ENCODE results near the gene CBX2. TPM values are rescaled to one million over a fixed set of nuclear protein-coding genes. Genes with fewer than 3 reads are reported as not detected.

The CBX2 gene
- total RNA-seq, 1 experiment from 2014 or later, result 28.3 TPM

DNA sequence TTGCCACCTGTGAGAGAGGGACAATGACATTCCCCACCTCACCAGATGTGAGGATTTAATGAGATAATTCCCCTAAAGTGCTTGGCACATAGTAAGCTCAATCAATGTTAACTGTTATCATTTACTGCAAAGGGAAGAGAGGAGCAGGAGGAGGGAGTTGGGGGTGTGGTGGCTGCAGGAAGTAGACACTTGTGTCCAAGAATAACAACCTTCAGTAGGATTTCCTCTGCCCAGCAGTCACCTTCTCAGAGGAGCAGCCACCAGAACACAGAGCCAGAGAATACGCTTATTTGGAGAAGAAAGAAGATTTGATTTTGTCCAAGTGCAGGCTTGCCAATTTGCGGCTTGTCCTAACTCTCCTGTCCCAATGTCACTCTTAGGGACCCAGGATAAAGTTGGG, 51.1 kb downstream of the CBX2 start:
- Histone ChIP-seq H3K79me2 (ENCODE audit: insufficient read depth, low read length) (peaks cover 9% of the 10 kb centered on the region), H3K9me2 (ENCODE audit: insufficient read depth) (no peaks in the 10 kb centered on the region), H3K36me3 (ENCODE audit: control insufficient read depth in 1 of 2, insufficient read depth in 2 of 2, low read length in 2 of 2) (peaks cover 5% of the 10 kb centered on the region in 2 experiments; a peak in 2 of 4 replicates), H3K4me3 (replicated peaks in 1 of 2; ENCODE audit: low read depth in 1 of 2, low read length in 2 of 2) (no peak overlapping the region), H4K20me1 (ENCODE audit: insufficient read depth) (no peaks in the 10 kb centered on the region; the same call in 1 of the 2 replicates), H2AFZ (ENCODE audit: low read depth, low read length, poor library complexity, severe bottlenecking) (no peak overlapping the region), H3K27me3 (ENCODE audit: insufficient read depth, low read length) (no peaks in the 10 kb centered on the region), H3K9ac (ENCODE audit: low read length) (no peak overlapping the region), H3K9me3 (ENCODE audit: control insufficient read depth in 1 of 2, insufficient read depth in 1 of 2, low read depth in 1 of 2, low read length in 2 of 2) (no peaks in the 10 kb centered on the region), H3K27ac (ENCODE audit: low read depth, low read length) (no peak overlapping the region), H3K4me2 (ENCODE audit: low read length) (no peak overlapping the region), H3K4me1 (ENCODE audit: control insufficient read depth in 1 of 2, insufficient read depth in 2 of 2, low read length in 2 of 2) (peaks cover 30 to 42% of the 10 kb centered on the region in 2 experiments; a peak in 3 of 4 replicates)
- DNase-seq (ENCODE audit: low read depth, low spot score), result no peak
- RAD21 ChIA-PET (ENCODE audit: low non-redundant PET in 1 of 2, low total read pairs in 2 of 2, uncharacterized antibody in 2 of 2, unreplicated experiment in 2 of 2), result no interaction called here
- intact Hi-C loops (cut with micrococcal nuclease), result no loop called here
- no TSS peak for BruUV-seq (replicated peaks)
- CTCF ChIA-PET, result interaction anchor here (0.9 to 1.7 kb wide), 3 partner anchors 11 to 28 kb away, joined by 3 to 11 read pairs (median 4); partner anchors contain the start of gene CBX4
- POLR2A ChIA-PET, result interaction anchor here (0.8 to 2.2 kb wide), 4 partner anchors 8 to 32 kb away, joined by 3 to 8 read pairs (median 4); partner anchors contain the start of genes CBX4 and CBX8
- TF ChIP-seq, protein P1, sequence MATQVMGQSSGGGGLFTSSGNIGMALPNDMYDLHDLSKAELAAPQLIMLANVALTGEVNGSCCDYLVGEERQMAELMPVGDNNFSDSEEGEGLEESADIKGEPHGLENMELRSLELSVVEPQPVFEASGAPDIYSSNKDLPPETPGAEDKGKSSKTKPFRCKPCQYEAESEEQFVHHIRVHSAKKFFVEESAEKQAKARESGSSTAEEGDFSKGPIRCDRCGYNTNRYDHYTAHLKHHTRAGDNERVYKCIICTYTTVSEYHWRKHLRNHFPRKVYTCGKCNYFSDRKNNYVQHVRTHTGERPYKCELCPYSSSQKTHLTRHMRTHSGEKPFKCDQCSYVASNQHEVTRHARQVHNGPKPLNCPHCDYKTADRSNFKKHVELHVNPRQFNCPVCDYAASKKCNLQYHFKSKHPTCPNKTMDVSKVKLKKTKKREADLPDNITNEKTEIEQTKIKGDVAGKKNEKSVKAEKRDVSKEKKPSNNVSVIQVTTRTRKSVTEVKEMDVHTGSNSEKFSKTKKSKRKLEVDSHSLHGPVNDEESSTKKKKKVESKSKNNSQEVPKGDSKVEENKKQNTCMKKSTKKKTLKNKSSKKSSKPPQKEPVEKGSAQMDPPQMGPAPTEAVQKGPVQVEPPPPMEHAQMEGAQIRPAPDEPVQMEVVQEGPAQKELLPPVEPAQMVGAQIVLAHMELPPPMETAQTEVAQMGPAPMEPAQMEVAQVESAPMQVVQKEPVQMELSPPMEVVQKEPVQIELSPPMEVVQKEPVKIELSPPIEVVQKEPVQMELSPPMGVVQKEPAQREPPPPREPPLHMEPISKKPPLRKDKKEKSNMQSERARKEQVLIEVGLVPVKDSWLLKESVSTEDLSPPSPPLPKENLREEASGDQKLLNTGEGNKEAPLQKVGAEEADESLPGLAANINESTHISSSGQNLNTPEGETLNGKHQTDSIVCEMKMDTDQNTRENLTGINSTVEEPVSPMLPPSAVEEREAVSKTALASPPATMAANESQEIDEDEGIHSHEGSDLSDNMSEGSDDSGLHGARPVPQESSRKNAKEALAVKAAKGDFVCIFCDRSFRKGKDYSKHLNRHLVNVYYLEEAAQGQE (IDR thresholded peaks at IDR 0.05; ENCODE audit: low read depth), result no peak
- TF ChIP-seq, protein P2, sequence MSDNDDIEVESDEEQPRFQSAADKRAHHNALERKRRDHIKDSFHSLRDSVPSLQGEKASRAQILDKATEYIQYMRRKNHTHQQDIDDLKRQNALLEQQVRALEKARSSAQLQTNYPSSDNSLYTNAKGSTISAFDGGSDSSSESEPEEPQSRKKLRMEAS (IDR thresholded peaks at IDR 0.05), result no peak
- TF ChIP-seq EGR1 (IDR thresholded peaks at IDR 0.05; ENCODE audit: low read depth), result no peak
- no peak for TF ChIP-seq EZH2 (IDR thresholded peaks at IDR 0.05)
- no peak for TF ChIP-seq SRF (IDR thresholded peaks at IDR 0.05; ENCODE audit: low read depth)
- TF ChIP-seq TCF7L2 (IDR thresholded peaks at IDR 0.05; ENCODE audit: borderline replicate concordance, extremely low read depth, insufficient read depth, insufficient read length), result no peak
- ATAC-seq, result no peak
